ENCODE results near the gene GPX7.

GRCh38 chr1:52629325-52629643, 27.1 kb downstream of the GPX7 start:
- TF ChIP-seq CTCF (conservative IDR thresholded peaks at IDR 0.05): no peak
- no peak for TF ChIP-seq EZH2 (IDR thresholded peaks at IDR 0.05; ENCODE audit: low read depth)
